GM21526 (cell line): ENCODE measurements around the gene TANGO6.
A peak's percentile ranks its signal among the peaks of the same experiment; 100 is the strongest.

Source experiments
- ATAC-seq: cut with Tn5 transposase; IDR thresholded peaks from one replicate; pipeline ENCODE4 v1.9.1; 2021; ENCODE audit warnings: moderate library complexity; ENCODE audit not compliant: unreplicated experiment, low FRiP score

Gene TANGO6

GRCh38 chr16:69131839-69132423 is 288.6 kb downstream of the TANGO6 start:
- ATAC-seq: peak; percentile 32

- ATAC-seq: peak; percentile 71
These were observed 289.3 kb downstream of the TANGO6 start, which contains the start of the genes CHTF8 and UTP4 for GRCh38 chr16:69132424-69133252. CHTF8 (minus strand) TSS chr16:69132588; CDS start chr16:69121458, 11,130 bp downstream. UTP4 (plus strand) TSS chr16:69132649; CDS start chr16:69133460, 811 bp downstream.

GRCh38 chr16:69133373-69133954 is 290.1 kb downstream of the TANGO6 start:
- ATAC-seq: no peak
